K562 (cell line): ENCODE data around the gene FAM89B. TPM values are rescaled to one million over a fixed set of nuclear protein-coding genes. Genes with fewer than 3 reads are reported as not detected.

Source experiments
- ATAC-seq: fragments of 200-7000 bp; cut with Tn5 transposase; 3 replicates; pipeline ENCODE4 v1.9.1; 2020; ENCODE audit warnings: moderate library complexity
- BruUV-seq: library from RNA; stranded (reverse); fragments of 400-500 nt; replicated peaks from 2 replicates; lab custom pipeline; 2021; lab: Mats Ljungman, UMichigan
- CTCF ChIA-PET: fragments of 300-600 bp; formaldehyde crosslinking; extraction: SDS; loops from one replicate; lab custom pipeline; 2021; ENCODE audit warnings: low intra/inter-chr PET ratio; lab: Yijun Ruan, JAX
- POLR2A ChIA-PET: fragments of 300-600, 350-650 bp; sonication (Branson Sonifier 250); formaldehyde crosslinking; extraction: SDS; loops from one replicate; lab custom pipeline; 2021; ENCODE audit warnings: antibody characterized with exemption, inconsistent platforms; lab: Yijun Ruan, JAX
- DNase-seq, 4 experiments: peaks; one replicate each; pipeline versions ENCODE4 v3.0.0 to v3.0.0-alpha.2; 2011 to 2018; ENCODE audit warnings: low spot score in 3 of 4, mixed read lengths in 3 of 4; ENCODE audit errors: extremely low read depth in 1 of 4
- FAIRE-seq: peaks from 2 replicates; lab custom pipeline; 2011; peaks lifted over from hg19 to GRCh38; lab: Jason Lieb, UNC
- H2AFZ ChIP-seq: 2 replicates; pipeline ENCODE4 v1.6.0; 2011; ENCODE audit warnings: low read depth, low read length, control low read depth, inconsistent platforms
- H3K27ac ChIP-seq: fragments of 200-600 bp; 3 replicates; pipeline ENCODE4 v1.8.0; 2011; ENCODE audit warnings: low read depth, mild to moderate bottlenecking, control low read depth, inconsistent platforms, low read length, moderate library complexity, mixed read lengths; ENCODE audit errors: extremely low read depth
- H3K27me3 ChIP-seq, 2 experiments: fragments of 300-600 bp in 1 of 2; 2 replicates in 1 of 2; 3 replicates in 1 of 2; pipeline versions ENCODE4 v1.6.0 to v1.8.0; 2011; ENCODE audit warnings: inconsistent platforms in 2 of 2, low read length in 2 of 2, mild to moderate bottlenecking in 1 of 2, mixed read lengths in 1 of 2, moderate library complexity in 1 of 2; ENCODE audit not compliant: control insufficient read depth in 2 of 2, insufficient read depth in 2 of 2
- H3K36me3 ChIP-seq: fragments of 300-600 bp; 3 replicates; pipeline ENCODE4 v1.8.0; 2011; ENCODE audit warnings: mild to moderate bottlenecking, low read length, inconsistent platforms; ENCODE audit not compliant: control insufficient read depth, insufficient read depth
- H3K4me1 ChIP-seq, 2 experiments: fragments of 200-600 bp in 1 of 2; replicated peaks in 1 of 2; 2 replicates in 1 of 2; 3 replicates in 1 of 2; pipeline versions ENCODE4 v1.5.1 to v1.8.0; 2011; ENCODE audit warnings: inconsistent platforms in 2 of 2, low read length in 2 of 2, mild to moderate bottlenecking in 1 of 2, mixed read lengths in 1 of 2, moderate library complexity in 1 of 2; ENCODE audit not compliant: control insufficient read depth in 2 of 2, insufficient read depth in 2 of 2
- H3K4me2 ChIP-seq: 2 replicates; pipeline ENCODE4 v1.6.1; 2011; ENCODE audit warnings: low read length, control low read depth, inconsistent platforms, mixed read lengths; ENCODE audit not compliant: insufficient read depth
- H3K4me3 ChIP-seq: fragments of 200-600 bp; sonication (generic), shearing (Covaris generic); 2 replicates; pipeline ENCODE4 v1.5.1; 2016; ENCODE audit warnings: control low read depth, inconsistent platforms
- H3K79me2 ChIP-seq: fragments of 200-600 bp; 3 replicates; pipeline ENCODE4 v1.8.0; 2011; ENCODE audit warnings: low read length, inconsistent platforms; ENCODE audit not compliant: control insufficient read depth, insufficient read depth
- H3K9ac ChIP-seq, 2 experiments: 2 replicates each; pipeline versions ENCODE4 v1.6.0 to v1.6.1; 2011; ENCODE audit warnings: low read depth in 2 of 2, low read length in 2 of 2, control low read depth in 1 of 2, inconsistent platforms in 1 of 2, mild to moderate bottlenecking in 1 of 2, mixed read lengths in 1 of 2; ENCODE audit not compliant: insufficient read depth in 1 of 2
- H3K9me1 ChIP-seq: one replicate; pipeline ENCODE4 v1.6.0; 2011; ENCODE audit warnings: inconsistent platforms, mild to moderate bottlenecking, low read length, moderate library complexity; ENCODE audit not compliant: control insufficient read depth, insufficient read depth
- H3K9me3 ChIP-seq: replicated peaks from 2 replicates; pipeline ENCODE4 v1.5.1; 2011; ENCODE audit warnings: low read depth, low read length, inconsistent platforms; ENCODE audit not compliant: control insufficient read depth, insufficient read depth
- H4K20me1 ChIP-seq: replicated peaks from 2 replicates; pipeline ENCODE4 v1.6.1; 2011; ENCODE audit warnings: low read length, inconsistent platforms, mixed read lengths; ENCODE audit not compliant: control insufficient read depth, insufficient read depth
- ARID1B ChIP-seq: fragments of 450-650 bp; IDR thresholded peaks from 2 replicates; pipeline ENCODE4 v1.6.1; 2016; ENCODE audit warnings: antibody characterized with exemption, mild to moderate bottlenecking, inconsistent platforms
- CBFB ChIP-seq: sonication (generic); formaldehyde crosslinking; IDR thresholded peaks from 2 replicates; pipeline ENCODE4 v1.4.0; 2020; ENCODE audit warnings: mild to moderate bottlenecking, missing genetic modification reagents
- CTBP1 ChIP-seq: fragments of 450-650 bp; IDR thresholded peaks from 2 replicates; pipeline ENCODE4 v1.6.1; 2016; ENCODE audit warnings: borderline replicate concordance
- HDGF ChIP-seq: fragments of 450-650 bp; IDR thresholded peaks from 2 replicates; pipeline ENCODE4 v1.6.1; 2016
- ID3 ChIP-seq, 2 experiments: fragments of 250-450 bp in 1 of 2; fragments of 450-650 bp in 1 of 2; sonication (Bioruptor Pico) in 1 of 2; IDR thresholded peaks; 2 replicates each; pipeline versions ENCODE4 v1.6.1 to v1.8.0; 2016 to 2021; ENCODE audit warnings: mild to moderate bottlenecking in 2 of 2, moderate library complexity in 2 of 2, missing compliant biosample characterization in 1 of 2, missing genetic modification characterization in 1 of 2
- MNT ChIP-seq, 2 experiments: fragments of 450-650 bp; conservative IDR thresholded peaks; 2 replicates each; pipeline ENCODE4 v1.6.1; 2017; ENCODE audit warnings: mild to moderate bottlenecking in 2 of 2, moderate library complexity in 2 of 2
- PHTF2 ChIP-seq: fragments of 250-450 bp; sonication (Bioruptor Pico); IDR thresholded peaks from 2 replicates; pipeline ENCODE4 v1.5.0; 2021; ENCODE audit warnings: mild to moderate bottlenecking
- RBFOX2 ChIP-seq: fragments of 200-400 bp; formaldehyde crosslinking; IDR thresholded peaks from 2 replicates; pipeline ENCODE4 v1.6.1; 2017; ENCODE audit warnings: low read depth, mild to moderate bottlenecking, low read length, moderate library complexity
- SP1 ChIP-seq: sonication (generic); formaldehyde crosslinking; IDR thresholded peaks from 2 replicates; pipeline ENCODE4 v1.8.1; 2022; ENCODE audit warnings: mild to moderate bottlenecking, missing genetic modification reagents
- SRF ChIP-seq, 2 experiments: fragments of 250-450, 450-650 bp in 1 of 2; sonication (Bioruptor Pico) in 1 of 2; sonication (generic) in 1 of 2; formaldehyde crosslinking; IDR thresholded peaks; 2 replicates each; pipeline versions ENCODE4 v1.5.0 to v1.5.1; 2020 to 2022; ENCODE audit warnings: mild to moderate bottlenecking in 1 of 2, missing genetic modification reagents in 1 of 2
- ZNF23 ChIP-seq: fragments of 250-450 bp; sonication (Bioruptor Pico); IDR thresholded peaks from 2 replicates; pipeline ENCODE4 v1.4.0; 2020; ENCODE audit warnings: mild to moderate bottlenecking
- ZNF316 ChIP-seq: fragments of 450-650 bp; IDR thresholded peaks from 2 replicates; pipeline ENCODE4 v1.6.1; 2016
- WGBS: fragments of 100-300 bp; shearing (Covaris generic); methylation state at CpG from one replicate; pipeline ENCODE4 v1.1.6; 2016; ENCODE audit warnings: low coverage, mixed read lengths; ENCODE audit not compliant: insufficient coverage; ENCODE audit errors: missing lambda C conversion rate; 5-methylcytosine and 5-hydroxymethylcytosine counted together
- in situ Hi-C: fragments of 300-500 bp; cut with MboI; formaldehyde crosslinking; loops from 4 replicates; pipeline ENCODE4 v1.15.0; 2018; ENCODE audit warnings: inconsistent platforms, mixed read lengths
- intact Hi-C: fragments of 100-400 bp; cut with micrococcal nuclease; formaldehyde crosslinking; loops from 2 replicates; pipeline ENCODE4 v1.14.2; 2022
- polyA plus RNA-seq, 8 experiments: library from polyadenylated mRNA; depleted of rRNA in 4 of 8; stranded (reverse) in 5 of 8; unstranded in 3 of 8; fragments of >200 nt; fragmentation: Nextera tagmentation in 2 of 8; fragmentation: Illumina TruSeq in 1 of 8; extraction: Ambion mirVana in 2 of 8; extraction: Trizol in 1 of 8; gene quantifications; 2 replicates each; pipeline versions ENCODE4 v1.2.1 to v1.2.3, GENCODE V29; 2011 to 2014; ENCODE audit warnings: inconsistent platforms in 1 of 8, missing spikeins in 1 of 8
- total RNA-seq, 7 experiments: library from RNA; depleted of rRNA in 6 of 7; stranded (reverse); fragments of >200 nt in 6 of 7; fragmentation: Illumina TruSeq in 2 of 7; extraction: Trizol in 2 of 7; gene quantifications; 2 replicates each; pipeline versions ENCODE4 v1.2.1 to v1.2.3, GENCODE V29; 2011 to 2021; ENCODE audit warnings: low replicate concordance in 1 of 7
- TF ChIP-seq, protein P1 (sequence below): fragments of 450-650 bp; conservative IDR thresholded peaks from 2 replicates; pipeline ENCODE4 v1.6.1; 2016; ENCODE audit warnings: missing genetic modification characterization, low read depth, mild to moderate bottlenecking, control low read depth, missing compliant biosample characterization
- TF ChIP-seq, protein P2 (sequence below): IDR thresholded peaks from 2 replicates; pipeline ENCODE4 v1.6.1; 2016; ENCODE audit warnings: missing genetic modification characterization, missing compliant biosample characterization
- TF ChIP-seq, protein P3 (sequence below): fragments of 450-650 bp; formaldehyde crosslinking; conservative IDR thresholded peaks from 2 replicates; pipeline ENCODE4 v1.4.0; 2022; ENCODE audit warnings: mild to moderate bottlenecking, missing genetic modification characterization

FAM89B gene
- total and polyA plus RNA-seq, 9 of the 15 experiments (the other 6 are each of a cell fraction or from before 2014, with no cell fraction given) = 0.32 to 27.6 (median 11.9) TPM

DNA sequence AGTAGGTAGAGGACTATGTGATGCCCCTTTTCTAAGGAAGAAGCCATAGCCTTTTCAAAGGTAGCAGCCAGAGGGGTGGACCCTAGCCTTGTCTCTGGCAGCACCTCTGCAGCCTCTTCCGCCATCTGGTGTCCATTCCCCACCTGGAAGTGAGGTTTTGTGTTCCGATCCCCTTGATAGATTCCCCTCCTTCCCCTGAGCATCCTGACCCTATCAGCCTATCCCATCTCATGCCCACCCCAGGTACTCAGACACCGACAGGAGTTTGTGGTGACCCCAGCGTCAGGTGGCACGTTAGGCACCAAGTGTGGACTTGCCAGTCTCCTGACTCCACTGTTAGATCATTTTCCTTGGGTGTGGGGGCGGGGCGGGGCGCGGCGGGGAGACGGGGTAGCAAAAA lies 398 bp upstream of the FAM89B start:
- H3K9me3 ChIP-seq = no peaks in the 10 kb centered on the region
- H3K9me1 ChIP-seq = peaks cover 5% of the 10 kb centered on the region
- peak; percentile 9; the same call in 2 of the 3 replicates for ATAC-seq
- no peaks in the 10 kb centered on the region; a peak in 1 of 5 replicates for H3K27me3 ChIP-seq
- H3K79me2 ChIP-seq = peaks cover 67% of the 10 kb centered on the region
- H4K20me1 ChIP-seq = peaks cover 6% of the 10 kb centered on the region
- peaks cover 19% of the 10 kb centered on the region; the same call in 2 of the 3 replicates for H3K36me3 ChIP-seq
- peak overlapping the region; percentile 65 for H3K4me3 ChIP-seq
- in situ Hi-C loops = no loop called here
- H3K9ac ChIP-seq = peak overlapping the region; percentile 10 to 98; a peak in 2 of 4 replicates
- ChIA-PET CTCF (interaction anchor here (0.6 to 6.5 kb wide), 3 partner anchors 26 to 1229 kb away, joined by 3 to 63 read pairs (median 4); no protein-coding TSS in a partner anchor), POLR2A (interaction anchor here (0.7 to 4.7 kb wide), 10 partner anchors 12 to 455 kb away, joined by 3 to 35 read pairs (median 8); partner anchors contain the start of genes MALAT1, NEAT1 and ZNHIT2)
- 3% methylated on average over 11 of the region's 11 CpGs for WGBS
- intact Hi-C loops = loop anchor here (5.0 kb wide), 2 partner anchors 45 to 100 kb away; partner anchors contain the start of gene SCYL1
- no peak overlapping the region for H2AFZ ChIP-seq
- peak overlapping the region; percentile 99 for H3K4me2 ChIP-seq
- peak in 2 of 4 experiments; percentile 65 to 80 for DNase-seq
- H3K4me1 ChIP-seq = peaks cover 48 to 77% of the 10 kb centered on the region in 2 experiments
- BruUV-seq = no TSS peak
- peak; percentile 86 for FAIRE-seq
- H3K27ac ChIP-seq = peak overlapping the region; percentile 59; the same call in 2 of the 3 replicates
- TF ChIP-seq, protein P1, sequence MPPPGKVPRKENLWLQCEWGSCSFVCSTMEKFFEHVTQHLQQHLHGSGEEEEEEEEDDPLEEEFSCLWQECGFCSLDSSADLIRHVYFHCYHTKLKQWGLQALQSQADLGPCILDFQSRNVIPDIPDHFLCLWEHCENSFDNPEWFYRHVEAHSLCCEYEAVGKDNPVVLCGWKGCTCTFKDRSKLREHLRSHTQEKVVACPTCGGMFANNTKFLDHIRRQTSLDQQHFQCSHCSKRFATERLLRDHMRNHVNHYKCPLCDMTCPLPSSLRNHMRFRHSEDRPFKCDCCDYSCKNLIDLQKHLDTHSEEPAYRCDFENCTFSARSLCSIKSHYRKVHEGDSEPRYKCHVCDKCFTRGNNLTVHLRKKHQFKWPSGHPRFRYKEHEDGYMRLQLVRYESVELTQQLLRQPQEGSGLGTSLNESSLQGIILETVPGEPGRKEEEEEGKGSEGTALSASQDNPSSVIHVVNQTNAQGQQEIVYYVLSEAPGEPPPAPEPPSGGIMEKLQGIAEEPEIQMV (tag) = no peak
- no peak for TF ChIP-seq CBFB
- TF ChIP-seq SRF (CRISPR knock-in tag; IDR thresholded peaks at IDR 0.05) = no peak
- peak; percentile 36; the same call in 1 of the 2 replicates for TF ChIP-seq SP1 (CRISPR knock-in tag)
- TF ChIP-seq ZNF23 (CRISPR knock-in tag) = no peak
- no peak for TF ChIP-seq PHTF2 (CRISPR knock-in tag)
- TF ChIP-seq, protein P2, sequence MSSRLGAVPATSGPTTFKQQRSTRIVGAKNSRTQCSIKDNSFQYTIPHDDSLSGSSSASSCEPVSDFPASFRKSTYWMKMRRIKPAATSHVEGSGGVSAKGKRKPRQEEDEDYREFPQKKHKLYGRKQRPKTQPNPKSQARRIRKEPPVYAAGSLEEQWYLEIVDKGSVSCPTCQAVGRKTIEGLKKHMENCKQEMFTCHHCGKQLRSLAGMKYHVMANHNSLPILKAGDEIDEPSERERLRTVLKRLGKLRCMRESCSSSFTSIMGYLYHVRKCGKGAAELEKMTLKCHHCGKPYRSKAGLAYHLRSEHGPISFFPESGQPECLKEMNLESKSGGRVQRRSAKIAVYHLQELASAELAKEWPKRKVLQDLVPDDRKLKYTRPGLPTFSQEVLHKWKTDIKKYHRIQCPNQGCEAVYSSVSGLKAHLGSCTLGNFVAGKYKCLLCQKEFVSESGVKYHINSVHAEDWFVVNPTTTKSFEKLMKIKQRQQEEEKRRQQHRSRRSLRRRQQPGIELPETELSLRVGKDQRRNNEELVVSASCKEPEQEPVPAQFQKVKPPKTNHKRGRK (tag) = no peak
- no peak for TF ChIP-seq ZNF316
- TF ChIP-seq HDGF = 0 out of 2 replicates have a peak, but pooled peaks have one; percentile 31
- no peak for TF ChIP-seq RBFOX2
- no peak for TF ChIP-seq CTBP1
- TF ChIP-seq, protein P3, sequence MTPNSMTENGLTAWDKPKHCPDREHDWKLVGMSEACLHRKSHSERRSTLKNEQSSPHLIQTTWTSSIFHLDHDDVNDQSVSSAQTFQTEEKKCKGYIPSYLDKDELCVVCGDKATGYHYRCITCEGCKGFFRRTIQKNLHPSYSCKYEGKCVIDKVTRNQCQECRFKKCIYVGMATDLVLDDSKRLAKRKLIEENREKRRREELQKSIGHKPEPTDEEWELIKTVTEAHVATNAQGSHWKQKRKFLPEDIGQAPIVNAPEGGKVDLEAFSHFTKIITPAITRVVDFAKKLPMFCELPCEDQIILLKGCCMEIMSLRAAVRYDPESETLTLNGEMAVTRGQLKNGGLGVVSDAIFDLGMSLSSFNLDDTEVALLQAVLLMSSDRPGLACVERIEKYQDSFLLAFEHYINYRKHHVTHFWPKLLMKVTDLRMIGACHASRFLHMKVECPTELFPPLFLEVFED (CRISPR knock-in tag) = no peak
- TF ChIP-seq ID3 (CRISPR knock-in tag; IDR thresholded peaks at IDR 0.05) = no peak
- TF ChIP-seq ID3 (tag; IDR thresholded peaks at IDR 0.05) = no peak
- TF ChIP-seq ARID1B = 0 out of 2 replicates have a peak, but pooled peaks have one; percentile 9
- peak; percentile 37 to 51 for TF ChIP-seq MNT (conservative IDR thresholded peaks at IDR 0.05)
